Mesodermal cell (in vitro differentiated cells): Measurements from ENCODE around the gene ACOX3.

Source experiments
- H3K27ac ChIP-seq: 2 replicates; pipeline ENCODE4 v1.7.0; 2013; ENCODE audit warnings: mild to moderate bottlenecking, low read depth, low read length, moderate library complexity; ENCODE audit not compliant: severe bottlenecking
- H3K36me3 ChIP-seq: 2 replicates; pipeline ENCODE4 v1.7.1; 2013; ENCODE audit warnings: mild to moderate bottlenecking, low read length, moderate library complexity; ENCODE audit not compliant: control insufficient read depth, insufficient read depth
- H3K4me1 ChIP-seq: one replicate; pipeline ENCODE4 v1.7.1; 2013; ENCODE audit warnings: mild to moderate bottlenecking, low read length; ENCODE audit not compliant: insufficient read depth, control insufficient read depth, poor library complexity, severe bottlenecking
- H3K4me3 ChIP-seq: 2 replicates; pipeline ENCODE4 v1.7.0; 2013; ENCODE audit warnings: low read length, control low read depth, mild to moderate bottlenecking; ENCODE audit not compliant: insufficient read depth, poor library complexity, severe bottlenecking; ENCODE audit errors: extremely low read depth
- H3K9me3 ChIP-seq: 2 replicates; pipeline ENCODE4 v1.7.1; 2013; ENCODE audit warnings: mild to moderate bottlenecking, low read length, moderate library complexity; ENCODE audit not compliant: control insufficient read depth
- WGBS, 2 experiments: methylation state at CpG; one replicate each; pipeline ENCODE4 v1.1.5; 2013; ENCODE audit warnings: missing lambda C conversion rate in 2 of 2; ENCODE audit not compliant: insufficient coverage in 2 of 2; 5-methylcytosine and 5-hydroxymethylcytosine counted together

The ACOX3 gene

DNA sequence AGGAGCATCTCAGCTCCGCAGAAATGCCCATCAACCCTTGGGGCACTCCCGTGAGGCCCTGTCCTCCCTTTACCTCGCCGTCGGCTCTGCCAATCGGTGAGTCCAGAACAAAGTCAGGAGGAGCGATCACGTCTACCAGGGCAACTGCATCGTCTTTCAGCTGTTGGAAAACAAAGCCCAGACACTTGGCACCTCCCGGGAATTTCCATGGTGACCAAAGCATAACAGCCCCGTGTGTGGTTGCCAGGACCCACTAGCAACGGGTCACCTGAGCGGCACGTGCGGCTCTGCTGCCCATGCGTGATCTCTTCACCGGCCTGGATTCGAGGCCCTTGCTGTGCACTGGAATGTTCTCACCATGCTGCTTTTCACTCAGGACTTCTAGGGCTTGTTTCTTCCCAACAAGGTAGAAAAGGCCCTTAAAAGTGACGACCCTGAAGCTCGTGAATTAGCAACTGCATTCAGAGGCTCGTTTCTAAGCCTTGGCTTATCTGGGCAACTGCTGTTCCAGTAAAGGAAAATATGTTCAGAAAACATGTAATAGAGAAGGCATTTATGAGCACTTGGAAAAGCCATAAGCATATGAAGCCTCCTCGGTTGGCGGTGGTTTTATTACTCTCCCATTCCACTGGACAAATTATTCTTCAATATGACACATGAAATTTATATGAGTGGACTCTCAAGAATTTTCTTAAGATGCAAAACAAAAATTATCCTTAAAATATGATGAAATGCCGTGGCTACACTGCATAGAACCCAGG is 69.5 kb downstream of the ACOX3 start:
- H3K4me3 ChIP-seq, result no peak overlapping the region
- 91 to 96% methylated on average over 21 to 22 of the region's 24 CpGs for WGBS, 2 experiments
- no peaks in the 10 kb centered on the region for H3K36me3 ChIP-seq
- no peaks in the 10 kb centered on the region for H3K4me1 ChIP-seq
- H3K27ac ChIP-seq, result no peak overlapping the region
- no peaks in the 10 kb centered on the region for H3K9me3 ChIP-seq

DNA sequence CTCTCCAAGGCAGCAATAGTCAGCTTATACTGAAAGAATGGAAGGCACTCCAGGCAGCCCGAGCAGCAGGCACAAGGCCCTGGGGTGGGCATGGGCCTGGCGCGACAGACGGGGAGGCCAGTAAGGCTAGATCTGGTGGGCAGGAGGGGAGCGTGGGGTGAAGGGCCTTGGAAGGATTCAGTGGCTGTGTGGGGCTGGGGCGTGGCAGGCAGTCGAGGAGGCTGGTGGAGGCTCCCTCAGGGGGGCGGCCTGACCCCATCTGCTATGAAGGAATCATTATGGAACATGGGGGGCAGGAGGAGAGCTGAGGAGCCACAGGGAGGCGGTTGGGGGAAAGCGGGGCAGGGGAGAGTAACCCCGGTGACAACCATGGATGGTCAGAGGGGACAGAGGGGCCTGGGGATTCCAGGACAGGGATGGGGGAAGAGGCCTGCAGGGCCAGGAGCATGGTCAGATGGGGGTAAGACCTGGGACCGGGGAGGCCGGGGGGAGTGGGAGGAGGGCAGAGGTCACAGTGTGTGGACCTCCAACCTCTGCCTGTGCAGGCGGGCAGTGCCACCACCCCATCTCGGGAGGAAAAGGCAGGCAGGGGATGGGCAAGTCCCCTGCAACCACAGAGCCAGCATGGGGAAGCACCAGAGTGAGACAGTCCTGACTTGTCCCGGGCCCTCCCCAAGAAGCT is 70.3 kb downstream of the ACOX3 start:
- Histone ChIP-seq H3K36me3 (no peaks in the 10 kb centered on the region), H3K9me3 (no peaks in the 10 kb centered on the region), H3K4me1 (no peaks in the 10 kb centered on the region), H3K4me3 (no peak overlapping the region), H3K27ac (no peak overlapping the region)
- 90 to 94% methylated on average over 14 to 16 of the region's 16 CpGs for WGBS, 2 experiments

DNA sequence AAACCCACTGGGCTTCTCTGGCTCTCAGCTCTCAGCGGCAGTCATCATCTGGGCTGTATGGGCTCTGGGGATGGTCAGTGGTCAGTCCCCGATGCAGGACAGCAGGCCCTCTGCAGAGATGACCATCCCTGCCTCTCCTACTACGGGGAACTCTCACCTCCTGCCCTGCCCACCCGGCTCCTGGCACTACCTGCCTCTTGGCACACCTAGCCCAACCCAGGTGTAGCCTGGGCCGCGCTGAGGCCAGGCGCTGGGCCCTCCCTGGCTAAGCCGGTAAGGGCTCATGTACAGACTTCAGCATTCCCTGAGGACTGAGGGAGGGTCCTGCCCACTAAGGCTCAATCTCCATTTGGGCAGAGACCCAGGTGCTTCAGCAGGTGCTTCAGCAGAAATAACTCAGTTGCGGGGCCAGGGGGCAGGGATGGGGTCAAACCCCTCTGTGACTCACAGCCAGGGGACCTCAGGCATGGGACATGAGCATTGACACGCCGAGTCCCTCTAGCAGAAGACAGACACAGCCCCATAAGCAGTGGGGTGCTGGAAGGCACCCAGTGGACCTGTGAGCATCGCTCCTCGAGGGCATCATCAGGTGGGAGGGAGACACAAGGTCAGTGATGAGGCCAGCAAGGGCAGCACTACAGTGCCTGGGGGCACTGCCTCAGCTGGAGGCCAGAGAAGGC is 71.0 kb downstream of the ACOX3 start:
- H3K27ac ChIP-seq, result no peak overlapping the region
- H3K9me3 ChIP-seq, result no peaks in the 10 kb centered on the region
- 88 to 96% methylated on average over 9 to 11 of the region's 13 CpGs for WGBS, 2 experiments
- no peaks in the 10 kb centered on the region for H3K4me1 ChIP-seq
- H3K4me3 ChIP-seq, result no peak overlapping the region
- no peaks in the 10 kb centered on the region for H3K36me3 ChIP-seq

DNA sequence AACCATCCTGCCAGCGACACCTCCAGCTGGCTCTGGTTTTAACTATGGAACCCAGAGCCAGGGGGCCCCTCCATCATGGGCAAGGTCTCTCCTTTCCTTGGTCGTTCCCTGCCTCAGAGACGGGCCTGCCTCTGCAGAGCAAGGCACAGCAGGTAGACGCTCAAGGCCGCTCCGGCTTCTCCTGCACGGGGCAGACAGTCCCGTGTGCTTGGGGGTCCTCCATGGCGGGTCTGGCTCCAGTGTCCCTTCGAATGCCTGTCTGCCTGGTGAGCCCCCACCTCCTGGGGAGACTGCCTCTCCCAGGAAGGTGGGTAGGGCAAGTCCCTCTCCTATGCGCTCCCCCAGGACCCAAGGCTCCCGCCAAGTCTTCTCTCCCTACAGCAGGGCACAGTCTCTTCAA is 71.5 kb downstream of the ACOX3 start:
- H3K27ac ChIP-seq, result no peak overlapping the region
- no peaks in the 10 kb centered on the region for H3K36me3 ChIP-seq
- WGBS, 2 experiments, result 91 to 94% methylated on average over 8 to 12 of the region's 12 CpGs
- no peaks in the 10 kb centered on the region for H3K4me1 ChIP-seq
- H3K4me3 ChIP-seq, result no peak overlapping the region
- no peaks in the 10 kb centered on the region for H3K9me3 ChIP-seq

DNA sequence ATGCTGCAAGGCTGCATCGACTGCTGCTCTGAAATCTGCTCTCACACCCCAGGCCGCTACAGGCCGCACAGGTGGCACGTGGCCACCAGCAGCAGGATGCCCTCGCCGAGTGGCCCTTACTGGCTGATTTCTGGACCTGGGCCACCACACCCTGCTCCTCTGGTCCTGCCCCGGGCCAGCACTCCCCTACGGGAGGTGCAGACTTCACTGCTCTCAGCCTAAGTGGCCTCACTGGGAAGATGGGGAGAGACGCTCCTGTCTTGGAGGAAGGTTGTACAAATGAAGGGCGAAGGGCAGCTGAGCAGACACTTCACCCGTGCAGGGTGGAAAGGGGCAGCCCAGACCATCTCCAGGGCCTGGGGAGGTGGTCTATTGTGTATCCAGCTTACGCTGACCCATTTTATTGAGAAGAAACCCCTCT is 72.5 kb downstream of the ACOX3 start:
- 89 to 95% methylated on average over 11 to 12 of the region's 12 CpGs for WGBS, 2 experiments
- H3K4me1 ChIP-seq, result no peaks in the 10 kb centered on the region
- no peaks in the 10 kb centered on the region for H3K9me3 ChIP-seq

DNA sequence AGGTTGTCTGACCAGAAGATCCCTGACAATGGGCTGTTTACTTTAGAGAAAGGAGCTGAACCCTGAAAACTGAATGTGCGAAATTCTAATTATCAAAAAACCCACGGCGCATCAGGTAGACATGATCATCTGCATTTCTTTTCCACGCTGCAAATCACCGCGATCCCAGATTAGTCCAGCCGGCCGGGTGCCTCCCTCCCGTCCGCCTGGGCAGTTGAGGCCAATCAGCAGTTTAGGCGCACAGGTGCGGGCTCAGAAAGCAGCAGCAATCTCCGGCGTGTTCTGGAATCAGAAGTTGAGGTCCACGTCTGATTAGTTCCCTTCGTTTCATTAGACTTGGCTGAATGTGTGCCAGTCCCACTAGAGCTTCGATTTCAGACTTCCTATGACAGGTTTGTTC is 73.9 kb downstream of the ACOX3 start:
- H3K4me1 ChIP-seq, result no peaks in the 10 kb centered on the region
- H3K9me3 ChIP-seq, result peaks cover 11% of the 10 kb centered on the region
- no peak overlapping the region for H3K4me3 ChIP-seq
- H3K27ac ChIP-seq, result no peak overlapping the region
- no peaks in the 10 kb centered on the region for H3K36me3 ChIP-seq
- 93 to 94% methylated on average over 17 of the region's 17 CpGs for WGBS, 2 experiments

More for the DNA sequence above, 72.5 kb downstream of the ACOX3 start:
- Histone ChIP-seq H3K4me3 (no peak overlapping the region), H3K36me3 (no peaks in the 10 kb centered on the region), H3K27ac (no peak overlapping the region)

DNA sequence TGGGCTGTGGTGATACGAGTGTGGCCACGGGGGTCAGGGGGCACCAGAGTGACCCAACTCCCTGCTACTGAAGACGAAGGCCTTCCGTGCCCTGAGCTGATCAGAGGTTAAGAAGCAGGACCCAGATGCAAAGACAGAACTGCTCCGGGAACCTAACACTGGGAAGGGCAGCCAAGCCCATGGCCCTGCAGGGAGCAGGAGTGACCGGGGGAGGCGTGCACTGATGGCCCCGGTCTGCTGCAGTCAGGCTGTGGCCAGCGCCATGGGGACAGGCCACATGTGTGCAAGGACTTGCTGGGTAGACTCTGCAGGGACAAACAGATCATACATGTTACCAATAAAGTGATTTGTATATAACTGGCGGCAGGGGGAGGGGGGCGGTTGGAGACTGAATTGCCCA is 74.6 kb downstream of the ACOX3 start:
- no peak overlapping the region for H3K4me3 ChIP-seq
- WGBS, 2 experiments, result 94 to 96% methylated on average over 5 to 8 of the region's 11 CpGs
- no peaks in the 10 kb centered on the region for H3K36me3 ChIP-seq
- no peaks in the 10 kb centered on the region for H3K4me1 ChIP-seq
- no peak overlapping the region for H3K27ac ChIP-seq
- H3K9me3 ChIP-seq, result peaks cover 14% of the 10 kb centered on the region

DNA sequence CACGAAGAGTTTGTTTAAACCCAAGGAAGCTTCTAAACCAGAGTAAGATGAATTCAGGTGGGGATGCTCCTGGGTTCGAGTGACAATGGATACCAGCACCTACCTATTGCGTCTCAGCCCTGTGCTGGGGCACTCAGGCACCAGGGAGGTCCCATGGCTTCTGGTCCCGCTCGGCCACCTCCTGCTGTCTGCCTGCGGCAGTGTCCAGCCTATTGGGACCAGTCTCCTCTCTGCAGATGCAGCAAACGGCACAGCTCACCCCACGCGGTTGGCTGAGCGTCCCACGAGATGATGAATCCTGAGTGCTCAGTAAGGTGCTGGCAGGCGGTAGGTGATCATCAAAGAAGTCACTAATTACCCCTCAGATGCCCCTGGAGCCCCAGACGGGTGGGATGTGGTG is 75.2 kb downstream of the ACOX3 start:
- Histone ChIP-seq H3K4me1 (no peaks in the 10 kb centered on the region), H3K9me3 (peaks cover 14% of the 10 kb centered on the region), H3K4me3 (no peak overlapping the region), H3K36me3 (no peaks in the 10 kb centered on the region), H3K27ac (no peak overlapping the region)
- 92% methylated on average over 11 to 12 of the region's 13 CpGs for whole genome bisulfite sequencing, 2 experiments

DNA sequence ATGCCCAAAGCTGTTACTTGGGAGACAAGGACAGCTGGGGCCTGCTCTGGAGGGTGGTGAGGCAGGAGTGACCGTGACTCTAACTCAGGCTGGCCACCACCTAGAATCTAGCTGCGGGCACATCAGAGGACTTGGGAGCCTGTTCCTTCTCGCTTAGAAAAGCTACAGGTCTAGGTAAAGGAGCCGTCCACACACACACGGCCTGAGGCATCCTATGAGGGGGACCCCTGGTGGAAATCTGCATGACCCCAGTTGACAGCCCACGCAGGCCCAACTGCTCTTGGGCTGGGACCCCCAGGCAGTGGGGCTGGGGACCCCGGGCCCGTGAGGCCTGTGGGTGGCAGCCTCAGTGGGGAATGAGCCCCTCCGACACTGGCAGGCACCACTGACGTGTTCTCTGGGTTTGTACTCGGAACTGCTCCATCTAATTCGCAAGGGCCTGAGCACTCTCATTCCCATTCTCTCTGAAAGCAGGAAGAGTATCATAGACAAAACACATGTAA is 75.6 kb downstream of the ACOX3 start:
- Histone ChIP-seq H3K4me3 (no peak overlapping the region), H3K9me3 (peaks cover 14% of the 10 kb centered on the region)
- WGBS, 2 experiments, result 93 to 97% methylated on average over 11 to 12 of the region's 12 CpGs

DNA sequence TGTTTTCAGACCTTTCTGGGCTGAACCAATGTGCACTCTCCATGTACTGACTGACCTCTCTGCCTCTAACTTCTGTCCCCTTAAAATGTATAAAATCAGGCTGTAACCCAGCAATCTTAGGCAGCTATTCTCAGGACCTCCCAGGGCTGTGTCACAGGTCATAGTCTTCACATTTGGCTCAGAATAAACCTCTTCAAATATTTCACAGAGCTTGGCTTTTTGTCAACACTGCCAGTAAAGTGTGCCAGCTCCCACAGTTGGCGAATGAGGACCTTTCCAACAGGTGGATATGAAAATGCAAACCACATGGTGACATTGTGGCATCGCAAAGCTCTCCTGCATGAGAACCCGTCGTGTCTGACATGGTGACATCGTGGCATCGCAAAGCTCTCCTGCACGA is 76.4 kb downstream of the ACOX3 start:
- Histone ChIP-seq H3K36me3 (no peaks in the 10 kb centered on the region), H3K4me1 (no peaks in the 10 kb centered on the region), H3K27ac (no peak overlapping the region), H3K4me3 (no peak overlapping the region), H3K9me3 (peaks cover 14% of the 10 kb centered on the region)
- 89 to 93% methylated on average over 7 of the region's 7 CpGs for WGBS, 2 experiments

More for the DNA sequence above, 75.6 kb downstream of the ACOX3 start:
- no peaks in the 10 kb centered on the region for H3K36me3 ChIP-seq
- H3K4me1 ChIP-seq, result no peaks in the 10 kb centered on the region
- H3K27ac ChIP-seq, result no peak overlapping the region
